CD14-positive monocyte (primary cell): Measurements from ENCODE around the gene TSPAN8. TPM values are rescaled to one million over a fixed set of nuclear protein-coding genes. Genes with fewer than 3 reads are reported as not detected.

Experiments
- DNase-seq, 3 donors: peaks; one replicate each; pipeline ENCODE4 v3.0.0-alpha.2; 2011 to 2022
- H2AFZ ChIP-seq: 2 replicates; pipeline ENCODE4 v1.6.0; 2012; ENCODE audit warnings: mild to moderate bottlenecking, low read depth, low read length, inconsistent platforms; ENCODE audit not compliant: insufficient read depth, poor library complexity, severe bottlenecking
- H3K27ac ChIP-seq, 2 donors: 1 replicate in 1 of 2; 2 replicates in 1 of 2; pipeline ENCODE4 v1.5.1; 2012 to 2013; ENCODE audit warnings: low read length in 2 of 2, control low read depth in 1 of 2, inconsistent platforms in 1 of 2, low read depth in 1 of 2, mild to moderate bottlenecking in 1 of 2
- H3K27me3 ChIP-seq, 2 donors: one replicate each; pipeline versions ENCODE4 v1.6.0 to v1.6.1; 2011 to 2013; ENCODE audit warnings: low read length in 2 of 2; ENCODE audit not compliant: control insufficient read depth in 2 of 2, insufficient read depth in 2 of 2
- H3K36me3 ChIP-seq, 2 donors: replicated peaks in 1 of 2; 1 replicate in 1 of 2; 2 replicates in 1 of 2; pipeline versions ENCODE4 v1.5.1 to v1.6.1; 2012 to 2013; ENCODE audit warnings: low read length in 2 of 2, control low read depth in 1 of 2, inconsistent platforms in 1 of 2, mild to moderate bottlenecking in 1 of 2; ENCODE audit not compliant: insufficient read depth in 2 of 2, control insufficient read depth in 1 of 2
- H3K4me1 ChIP-seq, 2 donors: 1 replicate in 1 of 2; 2 replicates in 1 of 2; pipeline versions ENCODE4 v1.5.1 to v1.6.1; 2012 to 2013; ENCODE audit warnings: low read length in 2 of 2, control low read depth in 1 of 2, inconsistent platforms in 1 of 2, mild to moderate bottlenecking in 1 of 2, moderate library complexity in 1 of 2; ENCODE audit not compliant: insufficient read depth in 2 of 2, control insufficient read depth in 1 of 2
- H3K4me2 ChIP-seq: replicated peaks from 2 replicates; pipeline ENCODE3; 2012; ENCODE audit warnings: low read length, moderate library complexity, mild to moderate bottlenecking; ENCODE audit not compliant: poor library complexity, severe bottlenecking; ENCODE audit errors: extremely low read depth
- H3K4me3 ChIP-seq, 3 experiments: fragments of 200-600 bp in 1 of 3; sonication (generic) in 1 of 3; replicated peaks in 1 of 3; 1 replicate in 2 of 3; 2 replicates in 1 of 3; pipeline ENCODE4 v1.5.1; 2011 to 2013; ENCODE audit warnings: low read length in 3 of 3, mild to moderate bottlenecking in 3 of 3, control low read depth in 2 of 3, low read depth in 2 of 3, inconsistent platforms in 1 of 3, moderate library complexity in 1 of 3
- H3K79me2 ChIP-seq: 2 replicates; pipeline ENCODE4 v1.6.0; 2012; ENCODE audit warnings: mild to moderate bottlenecking, control low read depth, inconsistent platforms, low read length, moderate library complexity; ENCODE audit not compliant: insufficient read depth
- H3K9ac ChIP-seq: 2 replicates; pipeline ENCODE4 v1.6.0; 2017; ENCODE audit warnings: low read length, mild to moderate bottlenecking; ENCODE audit not compliant: insufficient read depth, poor library complexity, severe bottlenecking
- H3K9me3 ChIP-seq, 2 donors: replicated peaks in 1 of 2; 1 replicate in 1 of 2; 2 replicates in 1 of 2; pipeline versions ENCODE4 v1.5.1 to v1.6.1; 2012 to 2013; ENCODE audit warnings: low read length in 2 of 2, control low read depth in 1 of 2; ENCODE audit not compliant: control insufficient read depth in 1 of 2, insufficient read depth in 1 of 2
- H4K20me1 ChIP-seq: 2 replicates; pipeline ENCODE4 v1.6.0; 2012; ENCODE audit warnings: mild to moderate bottlenecking, low read length, control low read depth, moderate library complexity; ENCODE audit not compliant: insufficient read depth
- H3K27ac Mint-ChIP-seq, 7 donors: one replicate each; pipeline ENCODE4 v1.8.0; 2020; ENCODE audit warnings: mild to moderate bottlenecking in 7 of 7, mixed read lengths in 7 of 7, moderate library complexity in 6 of 7, inconsistent platforms in 2 of 7
- H3K27me3 Mint-ChIP-seq, 3 donors: one replicate each; pipeline ENCODE4 v1.8.0; 2021 to 2022; ENCODE audit warnings: low read depth in 3 of 3, mild to moderate bottlenecking in 3 of 3, mixed read lengths in 3 of 3, moderate library complexity in 3 of 3, inconsistent platforms in 1 of 3
- H3K36me3 Mint-ChIP-seq, 2 donors: one replicate each; pipeline ENCODE4 v1.8.0; 2020; ENCODE audit warnings: mixed read lengths in 2 of 2, inconsistent platforms in 1 of 2, mild to moderate bottlenecking in 1 of 2
- H3K4me1 Mint-ChIP-seq: one replicate; pipeline ENCODE4 v1.8.0; 2020; ENCODE audit warnings: mild to moderate bottlenecking, mixed read lengths
- H3K4me3 Mint-ChIP-seq, 2 donors: one replicate each; pipeline ENCODE4 v1.8.0; 2020; ENCODE audit warnings: mild to moderate bottlenecking in 2 of 2, mixed read lengths in 2 of 2, moderate library complexity in 1 of 2
- H3K9me3 Mint-ChIP-seq, 7 donors: one replicate each; pipeline ENCODE4 v1.8.0; 2020 to 2022; ENCODE audit warnings: mixed read lengths in 7 of 7, mild to moderate bottlenecking in 6 of 7, moderate library complexity in 6 of 7, inconsistent platforms in 2 of 7
- WGBS: methylation state at CpG from one replicate; pipeline ENCODE4 v1.1.5; 2013; ENCODE audit warnings: missing lambda C conversion rate; ENCODE audit not compliant: insufficient coverage; 5-methylcytosine and 5-hydroxymethylcytosine counted together
- intact Hi-C, 2 donors: fragments of 100-400 bp; cut with micrococcal nuclease; formaldehyde crosslinking; loops; one replicate each; pipeline versions ENCODE4 v1.15.0 to v1.15.1; 2023
- polyA plus RNA-seq, 3 donors: library from polyadenylated mRNA; depleted of rRNA in 1 of 3; unstranded in 2 of 3; stranded (reverse) in 1 of 3; fragments of 300-500 nt in 2 of 3; fragments of >200 nt in 1 of 3; fragmentation: Illumina TruSeq in 2 of 3; gene quantifications; 1 replicate in 2 of 3; 2 replicates in 1 of 3; pipeline ENCODE4 v1.2.3, GENCODE V29; 2012 to 2021
- TF ChIP-seq, protein P1 (sequence below): fragments of 200-600 bp; IDR thresholded peaks from one replicate; pipeline ENCODE4 v1.8.0; 2022; ENCODE audit warnings: antibody characterized with exemption, mild to moderate bottlenecking

TSPAN8 gene
- polyA plus RNA-seq, 3 donors: not detected

DNA sequence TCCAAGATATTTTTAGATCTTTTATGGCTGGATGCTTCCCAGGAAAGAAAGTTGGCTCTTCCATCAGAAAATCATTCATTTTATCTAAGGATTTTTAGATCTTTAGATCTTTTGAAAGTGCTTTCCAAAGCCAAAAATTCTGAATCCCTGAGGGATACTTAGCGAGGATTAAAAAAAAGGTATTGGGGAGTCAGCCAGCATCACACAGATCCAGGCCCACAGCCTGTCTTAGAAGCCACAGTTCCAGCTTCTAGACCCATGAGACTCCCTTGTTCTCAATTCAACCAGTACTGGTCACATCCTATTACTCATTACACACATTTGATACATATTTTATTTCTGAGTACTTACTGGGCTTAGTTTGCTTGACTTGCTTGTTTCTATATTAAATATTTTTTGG lies 49.9 kb downstream of the TSPAN8 start:
- Histone ChIP-seq H3K9me3 (peaks cover 17 to 35% of the 10 kb centered on the region in 2 donors), H3K4me1 (no peaks in the 10 kb centered on the region), H4K20me1 (no peaks in the 10 kb centered on the region), H3K36me3 (no peaks in the 10 kb centered on the region), H3K79me2 (no peaks in the 10 kb centered on the region), H3K9ac (no peak overlapping the region), H2AFZ (no peak overlapping the region), H3K27me3 (no peaks in the 10 kb centered on the region), H3K27ac (no peak overlapping the region), H3K4me3 (no peak overlapping the region), H3K4me2 (no peak overlapping the region)
- no peak overlapping the region for H3K27ac Mint-ChIP-seq
- peaks cover 0 to 2% (median 1%) of the 10 kb centered on the region in 3 donors for H3K27me3 Mint-ChIP-seq
- TF ChIP-seq, protein P1, sequence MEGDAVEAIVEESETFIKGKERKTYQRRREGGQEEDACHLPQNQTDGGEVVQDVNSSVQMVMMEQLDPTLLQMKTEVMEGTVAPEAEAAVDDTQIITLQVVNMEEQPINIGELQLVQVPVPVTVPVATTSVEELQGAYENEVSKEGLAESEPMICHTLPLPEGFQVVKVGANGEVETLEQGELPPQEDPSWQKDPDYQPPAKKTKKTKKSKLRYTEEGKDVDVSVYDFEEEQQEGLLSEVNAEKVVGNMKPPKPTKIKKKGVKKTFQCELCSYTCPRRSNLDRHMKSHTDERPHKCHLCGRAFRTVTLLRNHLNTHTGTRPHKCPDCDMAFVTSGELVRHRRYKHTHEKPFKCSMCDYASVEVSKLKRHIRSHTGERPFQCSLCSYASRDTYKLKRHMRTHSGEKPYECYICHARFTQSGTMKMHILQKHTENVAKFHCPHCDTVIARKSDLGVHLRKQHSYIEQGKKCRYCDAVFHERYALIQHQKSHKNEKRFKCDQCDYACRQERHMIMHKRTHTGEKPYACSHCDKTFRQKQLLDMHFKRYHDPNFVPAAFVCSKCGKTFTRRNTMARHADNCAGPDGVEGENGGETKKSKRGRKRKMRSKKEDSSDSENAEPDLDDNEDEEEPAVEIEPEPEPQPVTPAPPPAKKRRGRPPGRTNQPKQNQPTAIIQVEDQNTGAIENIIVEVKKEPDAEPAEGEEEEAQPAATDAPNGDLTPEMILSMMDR: no peak
- peaks cover 7 to 24% (median 14%) of the 10 kb centered on the region in 7 donors for H3K9me3 Mint-ChIP-seq
- WGBS: 100% methylated on average over 1 of the region's 1 CpG
- no peak for DNase-seq
- H3K4me1 Mint-ChIP-seq: no peaks in the 10 kb centered on the region
- no peak overlapping the region for H3K4me3 Mint-ChIP-seq
- intact Hi-C loops: no loop called here
- H3K36me3 Mint-ChIP-seq: no peaks in the 10 kb centered on the region

- H4K20me1 ChIP-seq: no peaks in the 10 kb centered on the region
- peaks cover 7 to 22% of the 10 kb centered on the region in 2 donors for H3K9me3 ChIP-seq
- DNase-seq: no peak
- Mint-ChIP-seq H3K4me1 (no peaks in the 10 kb centered on the region), H3K27me3 (no peaks in the 10 kb centered on the region), H3K9me3 (peaks cover 2 to 12% (median 8%) of the 10 kb centered on the region in 7 donors), H3K36me3 (no peaks in the 10 kb centered on the region), H3K27ac (no peak overlapping the region), H3K4me3 (no peak overlapping the region)
- no peaks in the 10 kb centered on the region for H3K36me3 ChIP-seq
- intact Hi-C loops: no loop called here
- no peak overlapping the region for H3K9ac ChIP-seq
- no peak overlapping the region for H2AFZ ChIP-seq
- no peak overlapping the region for H3K4me2 ChIP-seq
- H3K27me3 ChIP-seq: no peaks in the 10 kb centered on the region
- no peaks in the 10 kb centered on the region for H3K79me2 ChIP-seq
- no peaks in the 10 kb centered on the region for H3K4me1 ChIP-seq
- TF ChIP-seq, protein P1: no peak
- no peak overlapping the region for H3K27ac ChIP-seq
- H3K4me3 ChIP-seq: no peak overlapping the region
Observed at GRCh38 chr12:71105956-71106355, 51.8 kb downstream of the TSPAN8 start.
